Thoracic aorta (tissue), 2 donors: ENCODE data around the gene PDIK1L. TPM values are rescaled to one million over a fixed set of nuclear protein-coding genes. Genes with fewer than 3 reads are reported as not detected.

Experiments used
- ATAC-seq: fragments of 150-250 bp; one replicate; pipeline ENCODE4 v1.8.0; 2017; ENCODE audit warnings: low read depth; ENCODE audit not compliant: insufficient number of reproducible peaks, low FRiP score
- DNase-seq: peaks from one replicate; pipeline ENCODE4 v3.0.0-alpha.2; 2020; ENCODE audit warnings: low spot score
- H3K27ac ChIP-seq, 2 donors: fragments of 200-600 bp; sonication (generic); 1 replicate in 1 of 2; 2 replicates in 1 of 2; pipeline ENCODE4 v1.5.1; 2016; ENCODE audit warnings: mild to moderate bottlenecking in 2 of 2, moderate library complexity in 2 of 2
- H3K27me3 ChIP-seq: fragments of 200-600 bp; sonication (generic); replicated peaks from 2 replicates; pipeline ENCODE4 v1.6.0; 2016; ENCODE audit warnings: mild to moderate bottlenecking; ENCODE audit not compliant: insufficient read depth
- H3K36me3 ChIP-seq: fragments of 200-600 bp; sonication (generic); one replicate; pipeline ENCODE4 v1.5.1; 2016
- H3K4me1 ChIP-seq, 2 donors: fragments of 200-600 bp; sonication (generic); 1 replicate in 1 of 2; 2 replicates in 1 of 2; pipeline versions ENCODE4 v1.5.1 to v1.6.0; 2016; ENCODE audit warnings: low read depth in 2 of 2, mild to moderate bottlenecking in 1 of 2; ENCODE audit not compliant: control insufficient read depth in 1 of 2
- H3K4me3 ChIP-seq: fragments of 200-600 bp; sonication (generic); 2 replicates; pipeline ENCODE4 v1.5.1; 2016; ENCODE audit warnings: mild to moderate bottlenecking
- H3K9me3 ChIP-seq: fragments of 200-600 bp; sonication (generic); 2 replicates; pipeline ENCODE4 v1.5.1; 2016
- total RNA-seq, 2 donors: library from RNA; depleted of rRNA; stranded (reverse); fragments of >200 nt; gene quantifications; one replicate each; pipeline versions ENCODE4 v1.1.0 to v1.2.3, GENCODE V29; 2016
- TF ChIP-seq, protein P1 (sequence below): fragments of 200-600 bp; sonication (generic); IDR thresholded peaks from one replicate; pipeline ENCODE4 v1.5.1; 2019; ENCODE audit warnings: antibody characterized with exemption

Gene PDIK1L
- total RNA-seq, 2 donors from 2014 or later: 9.6 to 10.4 TPM

DNA sequence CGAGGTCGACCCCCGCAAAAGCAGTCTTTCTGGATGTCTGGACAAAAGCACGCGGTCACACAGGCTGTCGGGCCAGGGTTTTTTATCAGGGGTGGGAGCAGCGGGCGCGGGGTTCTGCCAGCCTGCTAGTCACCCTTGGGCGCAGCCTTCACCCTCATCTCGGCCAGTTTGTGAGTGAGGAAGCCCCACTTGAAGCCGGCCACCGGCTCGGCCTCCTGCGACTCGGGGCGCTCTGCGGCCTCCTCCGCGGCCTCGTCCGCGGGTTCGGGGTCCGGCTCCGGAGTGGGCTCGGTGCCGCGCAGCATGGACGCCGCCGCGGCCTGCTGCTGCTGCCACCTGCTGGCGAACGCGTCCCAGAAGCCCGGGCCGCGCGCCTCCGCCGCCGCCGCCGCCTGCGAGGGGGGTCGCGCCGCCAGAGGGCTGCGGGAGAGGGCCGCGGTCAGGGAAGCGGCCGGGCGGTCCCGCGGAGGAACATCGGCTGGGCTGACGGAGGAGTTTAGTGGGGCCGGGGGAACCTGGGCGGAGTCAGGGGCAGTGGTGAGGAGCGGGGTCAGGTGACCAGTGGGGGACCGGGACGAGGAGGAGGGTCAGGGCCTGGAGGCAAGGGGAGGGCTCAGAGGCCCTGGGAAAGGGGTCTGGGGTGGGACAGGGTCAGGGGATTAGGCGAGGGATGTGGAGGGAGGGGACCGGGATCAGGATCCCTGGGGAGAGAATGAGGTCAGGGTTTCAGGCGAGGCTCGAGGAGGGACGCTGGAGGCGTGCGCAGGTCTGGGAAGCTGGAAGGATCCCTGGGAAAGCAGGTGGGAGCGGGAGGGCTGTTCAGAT lies 52.6 kb downstream of the PDIK1L start:
- Histone ChIP-seq H3K36me3 (no peaks in the 10 kb centered on the region), H3K9me3 (no peaks in the 10 kb centered on the region), H3K4me1 (peaks cover 0 to 12% of the 10 kb centered on the region in 2 donors), H3K4me3 (peak overlapping the region; percentile 68), H3K27ac (peak overlapping the region in 1 of 2 donors; percentile 50), H3K27me3 (no peaks in the 10 kb centered on the region)
- TF ChIP-seq, protein P1, sequence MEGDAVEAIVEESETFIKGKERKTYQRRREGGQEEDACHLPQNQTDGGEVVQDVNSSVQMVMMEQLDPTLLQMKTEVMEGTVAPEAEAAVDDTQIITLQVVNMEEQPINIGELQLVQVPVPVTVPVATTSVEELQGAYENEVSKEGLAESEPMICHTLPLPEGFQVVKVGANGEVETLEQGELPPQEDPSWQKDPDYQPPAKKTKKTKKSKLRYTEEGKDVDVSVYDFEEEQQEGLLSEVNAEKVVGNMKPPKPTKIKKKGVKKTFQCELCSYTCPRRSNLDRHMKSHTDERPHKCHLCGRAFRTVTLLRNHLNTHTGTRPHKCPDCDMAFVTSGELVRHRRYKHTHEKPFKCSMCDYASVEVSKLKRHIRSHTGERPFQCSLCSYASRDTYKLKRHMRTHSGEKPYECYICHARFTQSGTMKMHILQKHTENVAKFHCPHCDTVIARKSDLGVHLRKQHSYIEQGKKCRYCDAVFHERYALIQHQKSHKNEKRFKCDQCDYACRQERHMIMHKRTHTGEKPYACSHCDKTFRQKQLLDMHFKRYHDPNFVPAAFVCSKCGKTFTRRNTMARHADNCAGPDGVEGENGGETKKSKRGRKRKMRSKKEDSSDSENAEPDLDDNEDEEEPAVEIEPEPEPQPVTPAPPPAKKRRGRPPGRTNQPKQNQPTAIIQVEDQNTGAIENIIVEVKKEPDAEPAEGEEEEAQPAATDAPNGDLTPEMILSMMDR: peak; percentile 59
- ATAC-seq (no peak), DNase-seq (no peak)

DNA sequence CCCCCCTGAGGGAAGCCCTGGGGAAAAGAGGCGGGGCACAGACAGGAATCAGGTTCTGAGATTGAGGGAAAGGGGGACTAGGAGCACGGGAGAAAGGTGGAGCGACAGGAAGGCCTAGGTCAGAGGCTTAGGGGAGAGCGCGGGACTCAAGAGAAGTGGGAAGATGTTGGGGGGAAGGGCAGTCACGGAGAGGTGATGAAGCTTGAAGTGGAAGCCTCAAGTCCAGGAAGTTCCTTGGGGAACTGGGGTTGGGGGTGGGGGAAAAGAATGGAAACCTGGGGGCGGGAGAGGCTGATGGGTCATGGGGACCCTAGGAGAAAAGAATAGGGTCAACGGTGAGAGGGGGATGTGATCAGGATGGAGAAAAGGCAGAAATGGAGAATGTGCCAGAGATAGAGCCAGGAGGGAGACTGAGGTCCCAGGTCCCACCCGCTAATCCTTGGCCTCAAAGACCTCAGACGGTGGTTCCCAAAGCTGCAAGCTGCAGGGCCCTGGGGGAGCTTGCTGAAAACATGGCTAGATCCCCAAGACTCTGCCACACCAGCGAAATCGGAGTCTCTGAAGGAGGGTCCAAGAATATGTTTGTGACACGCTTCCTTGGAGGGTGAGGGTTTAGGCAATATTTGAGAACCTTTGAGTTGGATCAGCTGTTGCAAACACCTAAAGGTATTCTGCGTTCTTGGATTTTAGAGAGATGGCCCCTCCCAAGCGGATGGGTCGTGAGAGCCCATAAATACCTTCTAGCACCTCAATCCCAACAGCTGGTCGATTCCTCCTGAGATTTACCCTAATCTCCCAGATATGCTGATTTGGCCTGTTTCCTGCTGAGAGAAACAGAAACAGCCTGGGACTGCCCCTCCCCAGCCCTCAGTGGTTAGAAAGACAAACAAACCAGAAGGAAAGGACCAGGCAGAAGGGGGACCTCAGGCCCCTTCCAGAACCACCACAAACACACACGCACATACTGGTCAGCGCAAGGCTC lies 53.5 kb downstream of the PDIK1L start:
- peak overlapping the region in 1 of 2 donors; percentile 50 for H3K27ac ChIP-seq
- no peak for ATAC-seq
- peak overlapping the region; percentile 68 for H3K4me3 ChIP-seq
- no peak for DNase-seq
- no peaks in the 10 kb centered on the region for H3K36me3 ChIP-seq
- TF ChIP-seq, protein P1: no peak
- H3K27me3 ChIP-seq: no peaks in the 10 kb centered on the region
- H3K9me3 ChIP-seq: no peaks in the 10 kb centered on the region
- H3K4me1 ChIP-seq: peaks cover 0 to 12% of the 10 kb centered on the region in 2 donors

DNA sequence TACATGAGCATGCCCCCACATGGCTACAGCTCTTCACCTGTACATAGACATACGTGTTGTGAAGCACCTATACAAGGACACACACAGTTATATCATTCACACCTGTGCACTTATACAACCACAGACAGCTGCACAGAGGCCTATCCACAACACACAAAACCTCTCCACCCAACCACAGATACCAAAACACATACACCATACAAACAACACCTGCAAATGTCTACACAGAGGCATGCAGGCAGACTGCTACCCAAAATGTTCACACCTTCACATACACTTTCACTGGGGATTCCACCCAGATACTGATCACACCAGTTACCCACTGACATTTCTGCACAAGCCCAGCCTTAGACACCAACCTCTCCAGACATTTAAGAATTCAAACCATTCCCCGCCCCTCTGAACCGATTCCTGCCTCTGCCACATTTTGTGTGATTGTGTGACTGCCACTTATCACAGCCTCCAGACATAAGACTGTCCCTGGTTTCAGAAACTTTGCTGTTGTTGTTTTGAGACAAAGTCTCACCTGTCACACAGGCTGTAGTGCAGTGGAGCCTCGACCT lies 55.2 kb downstream of the PDIK1L start:
- Histone ChIP-seq H3K4me3 (no peak overlapping the region), H3K36me3 (no peaks in the 10 kb centered on the region), H3K27ac (no peak overlapping the region), H3K27me3 (no peaks in the 10 kb centered on the region), H3K4me1 (peaks cover 5 to 18% of the 10 kb centered on the region in 2 donors), H3K9me3 (no peaks in the 10 kb centered on the region)
- ATAC-seq (no peak), DNase-seq (no peak)
- TF ChIP-seq, protein P1: no peak

DNA sequence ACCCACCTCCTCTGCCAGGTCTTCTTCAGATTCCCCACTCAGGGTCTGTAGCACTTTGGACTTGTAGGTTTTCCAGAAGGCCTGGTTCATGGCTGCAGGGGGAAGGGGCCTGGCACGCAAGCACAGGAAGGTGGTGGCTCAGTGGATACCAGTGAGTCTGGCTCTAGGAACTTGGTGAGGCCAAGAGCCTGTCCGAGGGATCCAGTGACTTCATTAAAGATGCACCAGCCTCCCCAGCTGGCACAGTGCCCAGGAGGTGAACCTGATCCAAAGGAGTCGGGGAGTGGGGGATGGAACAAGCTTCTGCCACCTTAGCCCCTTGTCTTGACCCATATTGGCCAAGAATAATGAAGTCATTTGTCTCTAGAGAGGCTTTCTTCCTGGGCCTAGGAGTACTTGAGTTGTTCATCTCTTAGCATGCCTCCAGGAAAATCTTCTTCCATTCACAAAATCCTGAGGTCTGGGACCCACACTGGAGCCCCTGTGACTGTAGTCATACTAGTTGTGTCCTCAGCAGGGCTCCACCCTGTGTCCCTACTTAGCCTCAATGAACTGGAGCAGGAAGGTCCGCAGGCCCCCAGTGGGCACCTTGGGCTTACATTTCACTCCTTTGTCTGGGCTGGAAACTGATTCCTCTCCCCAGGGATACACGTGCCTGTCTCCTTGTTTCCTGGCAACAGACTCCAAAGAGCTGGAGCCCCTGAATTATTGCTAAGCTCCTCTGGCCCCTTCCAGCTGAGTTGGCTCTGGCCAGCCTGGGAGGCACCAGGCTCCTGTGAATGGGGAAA lies 57.0 kb downstream of the PDIK1L start, which contains the start of gene C1orf232:
Gene C1orf232 (minus strand): TSS at position 554 of the 788 bp plus-strand sequence. CDS start 464 bp downstream, at position 90.
- ATAC-seq: no peak
- Histone ChIP-seq H3K4me1 (peaks cover 5 to 18% of the 10 kb centered on the region in 2 donors), H3K27ac (peak within 1 kb of the TSS; percentile 37 to 56), H3K9me3 (no peaks in the 10 kb centered on the region), H3K4me3 (peak within 1 kb of the TSS; percentile 86), H3K36me3 (no peaks in the 10 kb centered on the region), H3K27me3 (no peaks in the 10 kb centered on the region)
- no peak for DNase-seq
- TF ChIP-seq, protein P1: no peak
